Gastrocnemius medialis (tissue), 4 donors: ENCODE results near the gene IGSF9B.

Source experiments
- CTCF ChIP-seq, 5 experiments: fragments of 450-650 bp in 3 of 5; fragments of 200-600 bp in 2 of 5; sonication (generic) in 2 of 5; IDR thresholded peaks in 4 of 5; conservative IDR thresholded peaks in 1 of 5; 1 replicate in 4 of 5; 2 replicates in 1 of 5; pipeline ENCODE4 v1.5.1; 2016 to 2019; ENCODE audit warnings: antibody characterized with exemption in 5 of 5, mild to moderate bottlenecking in 3 of 5, moderate library complexity in 3 of 5
- POLR2A ChIP-seq, 2 donors: fragments of 450-650 bp; IDR thresholded peaks; one replicate each; pipeline ENCODE4 v1.6.1; 2017; ENCODE audit warnings: antibody characterized with exemption in 2 of 2, mild to moderate bottlenecking in 2 of 2, moderate library complexity in 2 of 2

GRCh38 chr11:133889893-133890292, 66.9 kb downstream of the IGSF9B start:
- TF ChIP-seq POLR2A (IDR thresholded peaks at IDR 0.05): no peak
- no peak for TF ChIP-seq CTCF (IDR thresholded peaks at IDR 0.05 in 4 of 5, conservative IDR thresholded peaks at IDR 0.05 in 1 of 5)
